ENCODE data around the gene EMC9. TPM values are rescaled to one million over a fixed set of nuclear protein-coding genes. Genes with fewer than 3 reads are reported as not detected.

EMC9 gene
- polyA plus RNA-seq, 1 donor (not counting 4 experiments of a cell fraction or from before 2014, with no cell fraction given) = 11.0 TPM

GRCh38 chr14:24123424-24124417 lies 17.7 kb downstream of the EMC9 start:
- no peaks in the 10 kb centered on the region for H4K20me1 ChIP-seq (ENCODE audit: control insufficient read depth, extremely low read depth, insufficient read depth, low read length)
- DNase-seq (ENCODE audit: low read depth, low spot score) = no peak
- H3K4me1 ChIP-seq (ENCODE audit: control insufficient read depth, extremely low read depth, insufficient read depth, low read length) = no peaks in the 10 kb centered on the region
- no peak overlapping the region for H3K4me3 ChIP-seq (ENCODE audit: control insufficient read depth in 2 of 3, extremely low read depth in 1 of 3, insufficient read depth in 2 of 3, low read depth in 1 of 3, low read length in 3 of 3)
- no peak overlapping the region for H3K4me2 ChIP-seq (ENCODE audit: control insufficient read depth, extremely low read depth, insufficient read depth, low read depth, low read length)
- H3K9ac ChIP-seq (ENCODE audit: control insufficient read depth, extremely low read depth, insufficient read depth, low read length) = no peak overlapping the region
- H3K27me3 ChIP-seq (ENCODE audit: control insufficient read depth, extremely low read depth, insufficient read depth, low read length) = no peaks in the 10 kb centered on the region
- H3K9me3 ChIP-seq (ENCODE audit: control insufficient read depth, low read depth, low read length) = no peaks in the 10 kb centered on the region
- TF ChIP-seq CTCF (optimal IDR thresholded peaks at IDR 0.05 in 1 of 3, IDR thresholded peaks at IDR 0.05 in 1 of 3, conservative IDR thresholded peaks at IDR 0.05 in 1 of 3; ENCODE audit: extremely low read depth in 1 of 3, insufficient read depth in 2 of 3, low read length in 3 of 3) (no peak), EZH2 (IDR thresholded peaks at IDR 0.05; ENCODE audit: low read length) (no peak)
- dilution Hi-C loops (cut with MboI; ENCODE audit: extremely low pct_ligation_motif_present, low sequenced_read_pairs) = no loop called here
- H3K27ac ChIP-seq (ENCODE audit: control insufficient read depth, insufficient read depth, low read length) = no peak overlapping the region
- no peak overlapping the region for H2AFZ ChIP-seq (ENCODE audit: control insufficient read depth, low read length)
- H3K79me2 ChIP-seq (ENCODE audit: control insufficient read depth, insufficient read depth, low read length) = no peaks in the 10 kb centered on the region
- H3K9me1 ChIP-seq (ENCODE audit: control insufficient read depth, extremely low read depth, insufficient read depth, low read length) = no peaks in the 10 kb centered on the region
- FAIRE-seq = no peak
- peaks cover 22% of the 10 kb centered on the region in 2 experiments for H3K36me3 ChIP-seq (ENCODE audit: control insufficient read depth in 2 of 2, extremely low read depth in 1 of 2, insufficient read depth in 2 of 2, low read length in 2 of 2)

GRCh38 chr14:24122898-24123297 lies 18.5 kb downstream of the EMC9 start:
- H4K20me1 ChIP-seq (ENCODE audit: control insufficient read depth, extremely low read depth, insufficient read depth, low read length) = no peaks in the 10 kb centered on the region
- no peak overlapping the region for H3K9ac ChIP-seq (ENCODE audit: control insufficient read depth, extremely low read depth, insufficient read depth, low read length)
- no peaks in the 10 kb centered on the region for H3K79me2 ChIP-seq (ENCODE audit: control insufficient read depth, insufficient read depth, low read length)
- dilution Hi-C loops (cut with MboI; ENCODE audit: extremely low pct_ligation_motif_present, low sequenced_read_pairs) = no loop called here
- H3K4me1 ChIP-seq (ENCODE audit: control insufficient read depth, extremely low read depth, insufficient read depth, low read length) = no peaks in the 10 kb centered on the region
- no peaks in the 10 kb centered on the region for H3K9me1 ChIP-seq (ENCODE audit: control insufficient read depth, extremely low read depth, insufficient read depth, low read length)
- H3K27me3 ChIP-seq (ENCODE audit: control insufficient read depth, extremely low read depth, insufficient read depth, low read length) = no peaks in the 10 kb centered on the region
- no peaks in the 10 kb centered on the region for H3K9me3 ChIP-seq (ENCODE audit: control insufficient read depth, low read depth, low read length)
- TF ChIP-seq CTCF (optimal IDR thresholded peaks at IDR 0.05 in 1 of 3, IDR thresholded peaks at IDR 0.05 in 1 of 3, conservative IDR thresholded peaks at IDR 0.05 in 1 of 3; ENCODE audit: extremely low read depth in 1 of 3, insufficient read depth in 2 of 3, low read length in 3 of 3) = no peak
- TF ChIP-seq EZH2 (IDR thresholded peaks at IDR 0.05; ENCODE audit: low read length) = no peak
- H2AFZ ChIP-seq (ENCODE audit: control insufficient read depth, low read length) = no peak overlapping the region
- peaks cover 24 to 30% of the 10 kb centered on the region in 2 experiments for H3K36me3 ChIP-seq (ENCODE audit: control insufficient read depth in 2 of 2, extremely low read depth in 1 of 2, insufficient read depth in 2 of 2, low read length in 2 of 2)
- H3K4me2 ChIP-seq (ENCODE audit: control insufficient read depth, extremely low read depth, insufficient read depth, low read depth, low read length) = no peak overlapping the region
- no peak overlapping the region for H3K4me3 ChIP-seq (ENCODE audit: control insufficient read depth in 2 of 3, extremely low read depth in 1 of 3, insufficient read depth in 2 of 3, low read depth in 1 of 3, low read length in 3 of 3)
- no peak overlapping the region for H3K27ac ChIP-seq (ENCODE audit: control insufficient read depth, insufficient read depth, low read length)
- DNase-seq (ENCODE audit: low read depth, low spot score) (no peak), FAIRE-seq (no peak)
